Measurements from ENCODE around the gene FUT3. TPM values are rescaled to one million over a fixed set of nuclear protein-coding genes. Genes with fewer than 3 reads are reported as not detected.

FUT3 gene
- polyA plus RNA-seq, 1 of the 3 experiments (the other 2 are of a cell fraction), result not detected

GRCh38 chr19:5798244-5798643, 53.0 kb downstream of the FUT3 start (continued):
- no peak for TF ChIP-seq SMC3 (IDR thresholded peaks at IDR 0.05; ENCODE audit: low read depth, low read length)
- TF ChIP-seq POLR2AphosphoS5 (IDR thresholded peaks at IDR 0.05; ENCODE audit: low read depth, low read length), result no peak
- no peak for TF ChIP-seq MXI1 (IDR thresholded peaks at IDR 0.05; ENCODE audit: low read depth, low read length)
- no peak for TF ChIP-seq FOXJ3 (CRISPR knock-in tag; IDR thresholded peaks at IDR 0.05)
- TF ChIP-seq FOSL2 (IDR thresholded peaks at IDR 0.05; ENCODE audit: borderline replicate concordance, low read depth), result no peak
- TF ChIP-seq RAD21 (IDR thresholded peaks at IDR 0.05; ENCODE audit: low read length), result no peak
- TF ChIP-seq MEF2A (IDR thresholded peaks at IDR 0.05; ENCODE audit: borderline replicate concordance, low read depth), result no peak
- no peak for TF ChIP-seq GATA2 (CRISPR knock-in tag; IDR thresholded peaks at IDR 0.05)
- TF ChIP-seq, protein P1, sequence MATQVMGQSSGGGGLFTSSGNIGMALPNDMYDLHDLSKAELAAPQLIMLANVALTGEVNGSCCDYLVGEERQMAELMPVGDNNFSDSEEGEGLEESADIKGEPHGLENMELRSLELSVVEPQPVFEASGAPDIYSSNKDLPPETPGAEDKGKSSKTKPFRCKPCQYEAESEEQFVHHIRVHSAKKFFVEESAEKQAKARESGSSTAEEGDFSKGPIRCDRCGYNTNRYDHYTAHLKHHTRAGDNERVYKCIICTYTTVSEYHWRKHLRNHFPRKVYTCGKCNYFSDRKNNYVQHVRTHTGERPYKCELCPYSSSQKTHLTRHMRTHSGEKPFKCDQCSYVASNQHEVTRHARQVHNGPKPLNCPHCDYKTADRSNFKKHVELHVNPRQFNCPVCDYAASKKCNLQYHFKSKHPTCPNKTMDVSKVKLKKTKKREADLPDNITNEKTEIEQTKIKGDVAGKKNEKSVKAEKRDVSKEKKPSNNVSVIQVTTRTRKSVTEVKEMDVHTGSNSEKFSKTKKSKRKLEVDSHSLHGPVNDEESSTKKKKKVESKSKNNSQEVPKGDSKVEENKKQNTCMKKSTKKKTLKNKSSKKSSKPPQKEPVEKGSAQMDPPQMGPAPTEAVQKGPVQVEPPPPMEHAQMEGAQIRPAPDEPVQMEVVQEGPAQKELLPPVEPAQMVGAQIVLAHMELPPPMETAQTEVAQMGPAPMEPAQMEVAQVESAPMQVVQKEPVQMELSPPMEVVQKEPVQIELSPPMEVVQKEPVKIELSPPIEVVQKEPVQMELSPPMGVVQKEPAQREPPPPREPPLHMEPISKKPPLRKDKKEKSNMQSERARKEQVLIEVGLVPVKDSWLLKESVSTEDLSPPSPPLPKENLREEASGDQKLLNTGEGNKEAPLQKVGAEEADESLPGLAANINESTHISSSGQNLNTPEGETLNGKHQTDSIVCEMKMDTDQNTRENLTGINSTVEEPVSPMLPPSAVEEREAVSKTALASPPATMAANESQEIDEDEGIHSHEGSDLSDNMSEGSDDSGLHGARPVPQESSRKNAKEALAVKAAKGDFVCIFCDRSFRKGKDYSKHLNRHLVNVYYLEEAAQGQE (IDR thresholded peaks at IDR 0.05; ENCODE audit: low read depth, low read length), result no peak
- no peak for TF ChIP-seq YY1 (IDR thresholded peaks at IDR 0.05; ENCODE audit: low read depth)
- no peak for TF ChIP-seq JUND (IDR thresholded peaks at IDR 0.05)

GRCh38 chr19:5795382-5795919, 55.8 kb downstream of the FUT3 start:
- no peaks in the 10 kb centered on the region for H3K36me3 ChIP-seq (replicated peaks in 1 of 2; ENCODE audit: control insufficient read depth in 1 of 2, insufficient read depth in 2 of 2, low read length in 1 of 2)

More at GRCh38 chr19:5795382-5795919, 55.8 kb downstream of the FUT3 start:
- Histone ChIP-seq H3K9ac (no peak overlapping the region), H3K4me1 (ENCODE audit: control insufficient read depth in 1 of 2, insufficient read depth in 2 of 2, low read depth in 1 of 2, low read length in 1 of 2) (peaks cover 0 to 20% of the 10 kb centered on the region in 2 experiments; a peak in 1 of 4 replicates), H4K20me1 (ENCODE audit: insufficient read depth) (no peaks in the 10 kb centered on the region), H3F3A (replicated peaks; ENCODE audit: insufficient read depth) (no peaks in the 10 kb centered on the region), H3K4me2 (no peak overlapping the region), H3K9me3 (no peaks in the 10 kb centered on the region), H3K27me3 (ENCODE audit: insufficient read depth) (no peaks in the 10 kb centered on the region; the same call in 1 of the 2 replicates), H2AFZ (ENCODE audit: low read depth) (no peak overlapping the region), H3K27ac (ENCODE audit: low read depth in 2 of 2, low read length in 1 of 2) (no peak overlapping the region), H3K79me2 (ENCODE audit: insufficient read depth) (no peaks in the 10 kb centered on the region), H3K4me3 (ENCODE audit: low read depth in 2 of 2, low read length in 1 of 2) (no peak overlapping the region), H3K9me2 (no peaks in the 10 kb centered on the region)
- CTCF ChIA-PET, result interaction anchor here (0.8 to 4.0 kb wide), 5 partner anchors 9 to 75 kb away, joined by 3 to 25 read pairs (median 17); partner anchors contain the start of genes CATSPERD, LONP1 and NRTN
- POLR2A ChIA-PET, result interaction anchor here (0.6 kb wide), 1 partner anchor 20 kb away, joined by 3 read pairs; no protein-coding TSS in a partner anchor
- 87% methylated on average over 7 of the region's 7 CpGs for WGBS (ENCODE audit: low lambda C conversion rate)
- DNase-seq, result no peak
- TF ChIP-seq USF2 (IDR thresholded peaks at IDR 0.05; ENCODE audit: borderline replicate concordance, low read depth, low read length), result no peak
- TF ChIP-seq MXI1 (IDR thresholded peaks at IDR 0.05; ENCODE audit: low read depth, low read length), result no peak
- TF ChIP-seq SMC3 (IDR thresholded peaks at IDR 0.05; ENCODE audit: low read depth, low read length), result no peak
- TF ChIP-seq JUND (IDR thresholded peaks at IDR 0.05), result no peak
- TF ChIP-seq SIN3A (IDR thresholded peaks at IDR 0.05; ENCODE audit: borderline replicate concordance, low read depth, low read length), result no peak
- no peak for TF ChIP-seq TAF1 (IDR thresholded peaks at IDR 0.05; ENCODE audit: borderline replicate concordance, low read depth, low read length)
- TF ChIP-seq NRF1 (IDR thresholded peaks at IDR 0.05; ENCODE audit: low read depth, low read length), result no peak
- TF ChIP-seq CHD2 (IDR thresholded peaks at IDR 0.05; ENCODE audit: low read length, partially characterized antibody), result no peak
- no peak for TF ChIP-seq POLR2AphosphoS5 (IDR thresholded peaks at IDR 0.05; ENCODE audit: low read depth, low read length)
